PC-9 (cell line): ENCODE results near the gene MAPK10. TPM values are rescaled to one million over a fixed set of nuclear protein-coding genes. Genes with fewer than 3 reads are reported as not detected.

ENCODE experiments used
- BruUV-seq: library from RNA; stranded (reverse); fragments of 400-500 nt; replicated peaks from 2 replicates; lab custom pipeline; 2021; lab: Mats Ljungman, UMichigan
- CTCF ChIA-PET: fragments of 300-600 bp; sonication (Branson Sonifier 250); formaldehyde crosslinking; loops from one replicate; lab custom pipeline; 2022; ENCODE audit warnings: antibody characterized with exemption; lab: Charles Lee
- POLR2A ChIA-PET: fragments of 300-600 bp; sonication (Branson Sonifier 250); formaldehyde crosslinking; loops from one replicate; lab custom pipeline; 2022; ENCODE audit warnings: antibody characterized with exemption; ENCODE audit not compliant: unreplicated experiment; lab: Charles Lee
- DNase-seq, 2 experiments: peaks; one replicate each; pipeline versions ENCODE4 v3.0.0 to v3.0.0-alpha.2; 2015 to 2022; ENCODE audit warnings: mixed read lengths in 1 of 2
- H2AFZ ChIP-seq: fragments of 200-600 bp; sonication (generic); 2 replicates; pipeline ENCODE4 v1.8.1; 2017; ENCODE audit warnings: antibody characterized with exemption
- H3F3A ChIP-seq: fragments of 200-600 bp; sonication (generic); 2 replicates; pipeline ENCODE4 v1.8.1; 2017; ENCODE audit warnings: antibody characterized with exemption, mild to moderate bottlenecking, low read depth; ENCODE audit not compliant: insufficient read depth
- H3K27ac ChIP-seq: fragments of 200-600 bp; sonication (generic); 2 replicates; pipeline ENCODE4 v1.6.1; 2016; ENCODE audit warnings: mixed run types
- H3K27me3 ChIP-seq: fragments of 200-600 bp; sonication (generic); 2 replicates; pipeline ENCODE4 v1.6.1; 2016; ENCODE audit warnings: low read depth, mixed run types; ENCODE audit not compliant: insufficient read depth
- H3K36me3 ChIP-seq: fragments of 200-600 bp; sonication (generic); 2 replicates; pipeline ENCODE4 v1.6.1; 2016; ENCODE audit warnings: low read depth, mixed run types
- H3K4me1 ChIP-seq: fragments of 200-600 bp; sonication (generic); replicated peaks from 2 replicates; pipeline ENCODE4 v1.6.1; 2016; ENCODE audit warnings: mixed run types; ENCODE audit not compliant: insufficient read depth
- H3K4me2 ChIP-seq: fragments of 200-600 bp; sonication (generic); 2 replicates; pipeline ENCODE4 v1.6.1; 2017; ENCODE audit warnings: mixed run types
- H3K4me3 ChIP-seq: fragments of 200-600 bp; sonication (generic); 2 replicates; pipeline ENCODE4 v1.6.1; 2016; ENCODE audit warnings: mixed run types
- H3K79me2 ChIP-seq: fragments of 200-600 bp; sonication (generic); 2 replicates; pipeline ENCODE4 v1.6.1; 2017; ENCODE audit warnings: low read depth, mixed run types
- H3K9me2 ChIP-seq: fragments of 200-600 bp; sonication (generic); 2 replicates; pipeline ENCODE4 v1.8.1; 2017; ENCODE audit warnings: mild to moderate bottlenecking; ENCODE audit not compliant: insufficient read depth
- H3K9me3 ChIP-seq: fragments of 200-600 bp; sonication (generic); 2 replicates; pipeline ENCODE4 v1.8.1; 2016; ENCODE audit warnings: low read depth; ENCODE audit not compliant: insufficient read depth
- H4K20me1 ChIP-seq: fragments of 200-600 bp; sonication (generic); 2 replicates; pipeline ENCODE4 v1.8.1; 2017; ENCODE audit not compliant: insufficient read depth
- CTCF ChIP-seq: fragments of 200-600 bp; sonication (generic); conservative IDR thresholded peaks from 2 replicates; pipeline ENCODE4 v1.6.1; 2017; ENCODE audit warnings: mixed run types, antibody characterized with exemption, mild to moderate bottlenecking, moderate library complexity
- EZH2 ChIP-seq: fragments of 200-600 bp; sonication (generic); IDR thresholded peaks from 2 replicates; pipeline ENCODE4 v1.8.0; 2017; ENCODE audit warnings: antibody characterized with exemption, low read depth
- intact Hi-C: fragments of 100-400 bp; cut with micrococcal nuclease; formaldehyde crosslinking; loops from one replicate; pipeline ENCODE4 v1.10.0; 2022; ENCODE audit not compliant: unreplicated experiment
- total RNA-seq: library from RNA; stranded (reverse); gene quantifications from 2 replicates; pipeline ENCODE4 v1.2.3, GENCODE V29; 2021

Gene MAPK10
- total RNA-seq, 1 experiment from 2014 or later = 4.2 TPM

GRCh38 chr4:86356425-86357210 lies 3.2 kb downstream of the MAPK10 start:
- no peaks in the 10 kb centered on the region for H3K4me1 ChIP-seq
- H3K79me2 ChIP-seq = no peaks in the 10 kb centered on the region
- no peak overlapping the region for H2AFZ ChIP-seq
- POLR2A ChIA-PET = no interaction called here
- no peaks in the 10 kb centered on the region for H3K9me3 ChIP-seq
- DNase-seq = no peak
- H3K36me3 ChIP-seq = no peaks in the 10 kb centered on the region
- no peaks in the 10 kb centered on the region for H3K9me2 ChIP-seq
- H3F3A ChIP-seq = no peaks in the 10 kb centered on the region
- H3K27me3 ChIP-seq = no peaks in the 10 kb centered on the region
- no TSS peak for BruUV-seq
- CTCF ChIA-PET = no interaction called here
- intact Hi-C loops = no loop called here
- no peak overlapping the region for H3K4me3 ChIP-seq
- no peak overlapping the region for H3K27ac ChIP-seq
- H4K20me1 ChIP-seq = no peaks in the 10 kb centered on the region
- TF ChIP-seq EZH2 (no peak), CTCF (no peak)
- no peak overlapping the region for H3K4me2 ChIP-seq

- intact Hi-C loops = no loop called here
- H3K9me3 ChIP-seq = no peaks in the 10 kb centered on the region
- H3K79me2 ChIP-seq = no peaks in the 10 kb centered on the region
- no peak overlapping the region for H2AFZ ChIP-seq
- no peaks in the 10 kb centered on the region for H4K20me1 ChIP-seq
- H3K4me1 ChIP-seq = no peaks in the 10 kb centered on the region
- CTCF ChIA-PET = no interaction called here
- H3K36me3 ChIP-seq = no peaks in the 10 kb centered on the region
- no peak for TF ChIP-seq EZH2
- TF ChIP-seq CTCF = no peak
- H3K27ac ChIP-seq = no peak overlapping the region
- H3K4me2 ChIP-seq = no peak overlapping the region
- H3F3A ChIP-seq = no peaks in the 10 kb centered on the region
- BruUV-seq = no TSS peak
- H3K4me3 ChIP-seq = no peak overlapping the region
- no peak for DNase-seq
- no peaks in the 10 kb centered on the region for H3K27me3 ChIP-seq
- H3K9me2 ChIP-seq = no peaks in the 10 kb centered on the region
- POLR2A ChIA-PET = no interaction called here
Measured at GRCh38 chr4:86354390-86354789, 5.5 kb downstream of the MAPK10 start.

- no TSS peak for BruUV-seq
- TF ChIP-seq CTCF (no peak), EZH2 (no peak)
Measured at GRCh38 chr4:86346320-86346719, 13.5 kb downstream of the MAPK10 start.

More at GRCh38 chr4:86346320-86346719, 13.5 kb downstream of the MAPK10 start:
- H2AFZ ChIP-seq = no peak overlapping the region
- no peaks in the 10 kb centered on the region for H3F3A ChIP-seq
- H3K9me2 ChIP-seq = no peaks in the 10 kb centered on the region
- intact Hi-C loops = no loop called here
- H3K4me1 ChIP-seq = no peaks in the 10 kb centered on the region
- ChIA-PET POLR2A (no interaction called here), CTCF (no interaction called here)
- no peaks in the 10 kb centered on the region for H3K36me3 ChIP-seq
- H3K27me3 ChIP-seq = no peaks in the 10 kb centered on the region
- H3K79me2 ChIP-seq = no peaks in the 10 kb centered on the region
- no peak for DNase-seq
- H3K9me3 ChIP-seq = no peaks in the 10 kb centered on the region
- no peak overlapping the region for H3K4me3 ChIP-seq
- H4K20me1 ChIP-seq = no peaks in the 10 kb centered on the region
- no peak overlapping the region for H3K27ac ChIP-seq
- no peak overlapping the region for H3K4me2 ChIP-seq
